ENCODE data around the gene DNMBP. TPM values are rescaled to one million over a fixed set of nuclear protein-coding genes. Genes with fewer than 3 reads are reported as not detected.

DNMBP gene
- 34.0 and 36.4 TPM in 2 replicates for total RNA-seq

GRCh38 chr10:100009793-100010676 lies at the start of gene DNMBP:
Gene DNMBP (minus strand): TSS chr10:100009947. CDS start chr10:99972124, 37,823 bp downstream.
- peak; percentile 53 for DNase-seq (ENCODE audit: low read depth, low spot score)

- no peak for DNase-seq (ENCODE audit: low read depth, low spot score)
Observed at GRCh38 chr10:100057948-100058347, 48.2 kb upstream of the DNMBP start.

- no peak for DNase-seq (ENCODE audit: low read depth, low spot score)
Observed at GRCh38 chr10:100053686-100054460, 44.1 kb upstream of the DNMBP start.

- DNase-seq (ENCODE audit: low read depth, low spot score): peak; percentile 63
Observed at GRCh38 chr10:100046021-100046486, 36.3 kb upstream of the DNMBP start.

GRCh38 chr10:100045592-100045991 lies 35.8 kb upstream of the DNMBP start:
- DNase-seq (ENCODE audit: low read depth, low spot score): no peak

- DNase-seq (ENCODE audit: low read depth, low spot score): no peak
Observed at GRCh38 chr10:100043796-100044195, 34.0 kb upstream of the DNMBP start.

GRCh38 chr10:100043344-100043743 lies 33.6 kb upstream of the DNMBP start:
- no peak for DNase-seq (ENCODE audit: low read depth, low spot score)

GRCh38 chr10:100041306-100042002 lies 31.7 kb upstream of the DNMBP start:
- no peak for DNase-seq (ENCODE audit: low read depth, low spot score)

GRCh38 chr10:100038561-100039071 lies 28.9 kb upstream of the DNMBP start:
- no peak for DNase-seq (ENCODE audit: low read depth, low spot score)

GRCh38 chr10:100037758-100038315 lies 28.1 kb upstream of the DNMBP start:
- no peak for DNase-seq (ENCODE audit: low read depth, low spot score)

- no peak for DNase-seq (ENCODE audit: low read depth, low spot score)
Observed at GRCh38 chr10:100036850-100037249, 27.1 kb upstream of the DNMBP start.

GRCh38 chr10:100033766-100034418 lies 24.1 kb upstream of the DNMBP start:
- DNase-seq (ENCODE audit: low read depth, low spot score): no peak

GRCh38 chr10:100027416-100027815 lies 17.7 kb upstream of the DNMBP start:
- no peak for DNase-seq (ENCODE audit: low read depth, low spot score)

GRCh38 chr10:100025576-100025975 lies 15.8 kb upstream of the DNMBP start:
- no peak for DNase-seq (ENCODE audit: low read depth, low spot score)

GRCh38 chr10:100024748-100025147 lies 15.0 kb upstream of the DNMBP start:
- no peak for DNase-seq (ENCODE audit: low read depth, low spot score)

- DNase-seq (ENCODE audit: low read depth, low spot score): no peak
Observed at GRCh38 chr10:100022403-100022802, 12.7 kb upstream of the DNMBP start.

- DNase-seq (ENCODE audit: low read depth, low spot score): no peak
Observed at GRCh38 chr10:100021322-100021721, 11.6 kb upstream of the DNMBP start.

GRCh38 chr10:100020886-100021253 lies 11.1 kb upstream of the DNMBP start:
- no peak for DNase-seq (ENCODE audit: low read depth, low spot score)

- no peak for DNase-seq (ENCODE audit: low read depth, low spot score)
Observed at GRCh38 chr10:100020142-100020885, 10.6 kb upstream of the DNMBP start.

GRCh38 chr10:100019787-100020141 lies 10.0 kb upstream of the DNMBP start:
- no peak for DNase-seq (ENCODE audit: low read depth, low spot score)
